NT2/D1 (cell line): ENCODE results near the gene TMEM203.

Experiments used
- SUZ12 ChIP-seq: IDR thresholded peaks from 2 replicates; pipeline ENCODE4 v1.6.1; 2011; ENCODE audit not compliant: insufficient read length, insufficient read depth; ENCODE audit errors: extremely low read depth
- YY1 ChIP-seq: IDR thresholded peaks from 2 replicates; pipeline ENCODE4 v1.6.1; 2011; ENCODE audit not compliant: insufficient read length, insufficient read depth

- TF ChIP-seq SUZ12 (no peak), YY1 (no peak)
These were observed 27.1 kb upstream of the TMEM203 start for GRCh38 chr9:137232510-137232909.
